BJ (cell line): ENCODE measurements around the gene CALML3. TPM values are rescaled to one million over a fixed set of nuclear protein-coding genes. Genes with fewer than 3 reads are reported as not detected.

Experiments
- CTCF ChIA-PET: fragments of 350-600 bp; formaldehyde crosslinking; extraction: SDS; loops from one replicate; lab custom pipeline; 2021; ENCODE audit warnings: antibody characterized with exemption, inconsistent platforms; lab: Yijun Ruan, JAX
- POLR2A ChIA-PET: fragments of 300-600 bp; sonication (Branson Sonifier 250); formaldehyde crosslinking; extraction: SDS; loops from one replicate; lab custom pipeline; 2021; ENCODE audit warnings: antibody characterized with exemption; lab: Charles Lee
- DNase-seq: peaks from one replicate; pipeline ENCODE4 v3.0.0-alpha.2; 2011; ENCODE audit warnings: low read depth
- H3K27me3 ChIP-seq: 2 replicates; pipeline ENCODE4 v1.6.0; 2011; ENCODE audit warnings: low read length; ENCODE audit not compliant: control insufficient read depth, insufficient read depth
- H3K36me3 ChIP-seq: 2 replicates; pipeline ENCODE4 v1.5.1; 2011; ENCODE audit warnings: low read length; ENCODE audit not compliant: control insufficient read depth, insufficient read depth
- H3K4me3 ChIP-seq: 2 replicates; pipeline ENCODE4 v1.5.1; 2011; ENCODE audit warnings: low read depth, mild to moderate bottlenecking, control low read depth, low read length
- polyA plus RNA-seq: library from polyadenylated mRNA; depleted of rRNA; stranded (reverse); fragments of >200 nt; gene quantifications from 2 replicates; pipeline ENCODE4 v1.2.3, GENCODE V29; 2011
- TF ChIP-seq, protein P1 (sequence below): IDR thresholded peaks from 2 replicates; pipeline ENCODE4 v1.5.1; 2011; ENCODE audit warnings: low read depth, mild to moderate bottlenecking, control low read depth, inconsistent platforms, low read length, moderate library complexity; ENCODE audit not compliant: insufficient read depth

Gene CALML3
- polyA plus RNA-seq, 1 experiment, result not detected

DNA sequence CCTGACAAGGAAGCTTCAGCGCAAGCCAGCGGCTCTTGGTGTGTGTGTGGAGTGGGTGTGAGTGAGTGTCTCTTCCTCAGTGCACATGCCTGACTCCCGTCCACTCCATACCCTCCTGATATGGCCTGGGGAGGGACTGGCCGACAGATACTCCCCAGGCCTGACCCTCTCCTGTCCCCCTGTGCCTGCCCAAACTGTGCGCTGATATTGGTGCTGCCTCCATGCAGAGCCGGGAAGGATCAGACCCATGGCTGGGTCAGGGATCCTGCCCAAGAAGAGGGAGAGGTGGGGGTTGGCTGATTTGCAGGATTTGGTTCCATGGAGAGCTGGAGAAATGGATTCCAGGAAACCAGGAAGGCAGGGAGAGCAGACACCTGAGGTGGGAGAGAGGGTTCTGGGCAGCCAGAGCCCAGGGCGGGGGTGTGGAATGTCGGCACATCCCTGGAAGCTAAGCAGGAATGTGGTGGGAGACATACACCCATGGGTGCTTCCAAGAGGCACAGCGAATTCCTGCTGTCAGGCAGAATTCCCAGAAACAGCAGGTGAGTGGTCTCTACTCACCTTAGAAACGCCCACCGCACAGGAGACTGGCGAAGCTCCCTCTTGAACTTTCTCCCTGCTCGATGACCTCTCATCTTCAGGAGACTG is 31.7 kb upstream of the CALML3 start:
- no peak for DNase-seq
- no peaks in the 10 kb centered on the region; the same call in 1 of the 2 replicates for H3K27me3 ChIP-seq
- H3K36me3 ChIP-seq, result no peaks in the 10 kb centered on the region
- ChIA-PET CTCF (no interaction called here), POLR2A (no interaction called here)
- TF ChIP-seq, protein P1, sequence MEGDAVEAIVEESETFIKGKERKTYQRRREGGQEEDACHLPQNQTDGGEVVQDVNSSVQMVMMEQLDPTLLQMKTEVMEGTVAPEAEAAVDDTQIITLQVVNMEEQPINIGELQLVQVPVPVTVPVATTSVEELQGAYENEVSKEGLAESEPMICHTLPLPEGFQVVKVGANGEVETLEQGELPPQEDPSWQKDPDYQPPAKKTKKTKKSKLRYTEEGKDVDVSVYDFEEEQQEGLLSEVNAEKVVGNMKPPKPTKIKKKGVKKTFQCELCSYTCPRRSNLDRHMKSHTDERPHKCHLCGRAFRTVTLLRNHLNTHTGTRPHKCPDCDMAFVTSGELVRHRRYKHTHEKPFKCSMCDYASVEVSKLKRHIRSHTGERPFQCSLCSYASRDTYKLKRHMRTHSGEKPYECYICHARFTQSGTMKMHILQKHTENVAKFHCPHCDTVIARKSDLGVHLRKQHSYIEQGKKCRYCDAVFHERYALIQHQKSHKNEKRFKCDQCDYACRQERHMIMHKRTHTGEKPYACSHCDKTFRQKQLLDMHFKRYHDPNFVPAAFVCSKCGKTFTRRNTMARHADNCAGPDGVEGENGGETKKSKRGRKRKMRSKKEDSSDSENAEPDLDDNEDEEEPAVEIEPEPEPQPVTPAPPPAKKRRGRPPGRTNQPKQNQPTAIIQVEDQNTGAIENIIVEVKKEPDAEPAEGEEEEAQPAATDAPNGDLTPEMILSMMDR, result no peak
- no peak overlapping the region for H3K4me3 ChIP-seq

DNA sequence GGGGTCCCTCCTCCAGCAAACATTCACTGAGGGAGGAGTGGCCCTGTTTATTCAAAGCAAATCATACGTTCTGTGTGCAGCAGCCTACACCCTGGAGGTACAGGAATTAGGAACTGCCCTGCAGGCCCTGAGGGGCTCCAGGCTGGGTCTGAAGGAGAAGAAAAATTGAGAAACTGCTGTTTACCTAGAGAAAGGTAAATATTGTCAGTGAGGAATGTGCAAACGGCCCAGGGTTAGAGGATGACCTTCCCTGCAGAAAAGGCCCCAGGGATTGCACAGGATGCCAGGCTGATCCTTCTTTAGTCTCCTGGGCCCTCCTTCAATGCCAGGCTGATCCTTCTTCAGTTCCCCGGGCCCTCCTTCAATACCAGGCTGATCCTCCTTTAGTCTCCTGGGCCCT is 31.1 kb upstream of the CALML3 start:
- DNase-seq, result no peak
- Histone ChIP-seq H3K27me3 (no peaks in the 10 kb centered on the region; the same call in 1 of the 2 replicates), H3K4me3 (no peak overlapping the region), H3K36me3 (no peaks in the 10 kb centered on the region)
- CTCF ChIA-PET, result no interaction called here
- TF ChIP-seq, protein P1, result no peak
- POLR2A ChIA-PET, result no interaction called here

DNA sequence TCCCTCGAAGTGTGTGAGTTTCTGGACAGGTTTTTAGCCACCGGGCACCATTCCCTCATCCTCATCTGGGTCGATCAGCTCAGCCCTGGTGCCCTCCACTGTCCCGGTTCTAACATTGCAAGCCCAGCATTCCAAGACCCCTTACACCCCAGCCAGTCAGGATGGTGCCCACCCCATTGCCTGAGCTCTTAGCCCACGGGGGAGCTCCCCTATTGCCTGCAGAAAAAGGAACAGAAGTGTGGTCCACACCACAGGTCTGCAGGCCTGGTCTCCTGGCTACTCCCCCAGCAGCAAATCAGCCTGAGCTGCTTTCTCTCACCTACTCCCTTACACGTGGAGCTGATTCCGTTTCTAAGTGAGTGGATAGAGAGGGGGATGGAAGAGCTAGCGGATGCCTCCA is 30.1 kb upstream of the CALML3 start:
- CTCF ChIA-PET, result interaction anchor here (0.6 kb wide), 1 partner anchor 1426 kb away, joined by 3 read pairs; no protein-coding TSS in a partner anchor
- no peaks in the 10 kb centered on the region for H3K36me3 ChIP-seq
- POLR2A ChIA-PET, result interaction anchor here (0.7 kb wide), 1 partner anchor 78 kb away, joined by 4 read pairs; no protein-coding TSS in a partner anchor
- DNase-seq, result no peak
- TF ChIP-seq, protein P1, result no peak
- no peaks in the 10 kb centered on the region; the same call in 1 of the 2 replicates for H3K27me3 ChIP-seq
- H3K4me3 ChIP-seq, result no peak overlapping the region

DNA sequence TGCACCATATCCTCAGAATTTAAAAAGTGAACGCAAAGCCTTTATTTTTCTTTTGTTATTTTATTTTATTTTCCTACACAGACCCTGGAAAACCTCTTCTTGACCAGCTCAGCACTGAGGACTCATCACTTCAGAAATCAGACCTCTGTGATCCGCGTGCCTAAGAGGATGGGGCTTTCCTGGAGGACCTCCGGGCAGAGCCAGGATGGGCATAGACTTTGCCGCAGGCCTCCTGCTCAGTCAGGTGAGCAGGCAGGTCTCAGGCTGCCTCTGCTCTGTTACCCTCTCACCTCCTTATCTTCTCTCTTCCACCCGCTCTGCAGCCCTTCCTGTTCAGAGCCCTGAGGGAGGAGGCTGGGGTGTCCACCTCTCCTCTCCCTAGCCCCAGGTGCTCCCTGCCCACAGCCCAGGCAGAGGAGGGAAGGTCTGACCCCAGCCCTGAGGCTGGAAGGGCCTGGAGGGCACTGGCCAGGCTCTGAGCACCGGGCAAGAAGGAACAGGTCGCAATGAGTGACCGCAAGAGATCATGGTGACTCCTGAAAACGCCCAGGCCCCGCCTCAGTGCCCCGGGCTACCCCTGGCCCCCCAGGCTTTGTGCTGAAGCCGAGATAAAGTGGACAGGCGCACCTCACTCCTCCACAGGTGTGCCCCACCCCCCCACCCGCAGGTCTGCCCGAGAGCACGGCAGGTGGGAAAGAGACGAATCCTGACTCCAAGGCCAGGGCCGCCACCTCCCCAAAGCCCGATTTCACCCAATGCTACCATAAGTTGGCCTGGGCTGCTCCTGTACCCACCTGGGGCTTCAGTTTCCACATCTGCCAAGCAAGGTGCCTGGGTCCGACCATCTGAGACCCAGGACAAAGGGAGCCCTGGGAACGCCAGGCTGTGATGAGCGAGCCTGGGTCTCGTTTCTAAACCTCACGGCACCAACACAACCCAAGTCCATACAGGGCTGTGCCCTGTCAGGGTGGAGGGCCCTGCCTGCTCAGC is 28.2 kb upstream of the CALML3 start:
- Histone ChIP-seq H3K27me3 (peaks cover 5% of the 10 kb centered on the region), H3K4me3 (no peak overlapping the region), H3K36me3 (no peaks in the 10 kb centered on the region)
- POLR2A ChIA-PET, result no interaction called here
- TF ChIP-seq, protein P1, result no peak
- no peak for DNase-seq
- CTCF ChIA-PET, result no interaction called here

DNA sequence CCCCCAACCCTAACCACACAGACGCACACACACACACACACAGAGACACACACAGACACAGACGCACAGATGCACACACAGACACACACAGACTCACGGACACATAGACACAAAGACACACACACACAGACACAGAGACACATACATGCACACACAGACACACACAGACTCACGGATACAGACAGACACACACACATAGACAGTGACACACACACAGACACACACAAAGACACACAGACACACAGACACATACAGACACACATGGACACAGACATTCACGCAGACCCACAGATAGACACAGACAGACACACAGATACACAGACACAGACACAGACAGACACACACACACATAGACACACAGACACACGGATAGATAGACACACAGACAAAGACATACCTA is 27.5 kb upstream of the CALML3 start:
- no peak for DNase-seq
- Histone ChIP-seq H3K4me3 (no peak overlapping the region), H3K27me3 (peaks cover 5% of the 10 kb centered on the region), H3K36me3 (no peaks in the 10 kb centered on the region)
- POLR2A ChIA-PET, result no interaction called here
- CTCF ChIA-PET, result no interaction called here
- TF ChIP-seq, protein P1, result no peak
